DND-41 (cell line): ENCODE measurements around the gene MANF.

ENCODE experiments used
- CTCF ChIP-seq: IDR thresholded peaks from 2 replicates; pipeline ENCODE4 v1.5.1; 2012; ENCODE audit warnings: borderline replicate concordance, low read length, moderate library complexity, mild to moderate bottlenecking; ENCODE audit not compliant: poor library complexity, severe bottlenecking; ENCODE audit errors: extremely low read depth
- EZH2 ChIP-seq: IDR thresholded peaks from 3 replicates; pipeline ENCODE4 v1.6.1; 2012; ENCODE audit warnings: borderline replicate concordance, low read depth, mild to moderate bottlenecking, moderate library complexity, low read length, inconsistent platforms; ENCODE audit not compliant: severe bottlenecking

- no peak for TF ChIP-seq CTCF
- no peak for TF ChIP-seq EZH2
These were observed 12.3 kb downstream of the MANF start for GRCh38 chr3:51397392-51397791.
